Measurements from ENCODE around the gene DPP7. TPM values are rescaled to one million over a fixed set of nuclear protein-coding genes. Genes with fewer than 3 reads are reported as not detected.

The DPP7 gene
- total RNA-seq, 2 experiments from 2014 or later: 271 to 321 TPM

DNA sequence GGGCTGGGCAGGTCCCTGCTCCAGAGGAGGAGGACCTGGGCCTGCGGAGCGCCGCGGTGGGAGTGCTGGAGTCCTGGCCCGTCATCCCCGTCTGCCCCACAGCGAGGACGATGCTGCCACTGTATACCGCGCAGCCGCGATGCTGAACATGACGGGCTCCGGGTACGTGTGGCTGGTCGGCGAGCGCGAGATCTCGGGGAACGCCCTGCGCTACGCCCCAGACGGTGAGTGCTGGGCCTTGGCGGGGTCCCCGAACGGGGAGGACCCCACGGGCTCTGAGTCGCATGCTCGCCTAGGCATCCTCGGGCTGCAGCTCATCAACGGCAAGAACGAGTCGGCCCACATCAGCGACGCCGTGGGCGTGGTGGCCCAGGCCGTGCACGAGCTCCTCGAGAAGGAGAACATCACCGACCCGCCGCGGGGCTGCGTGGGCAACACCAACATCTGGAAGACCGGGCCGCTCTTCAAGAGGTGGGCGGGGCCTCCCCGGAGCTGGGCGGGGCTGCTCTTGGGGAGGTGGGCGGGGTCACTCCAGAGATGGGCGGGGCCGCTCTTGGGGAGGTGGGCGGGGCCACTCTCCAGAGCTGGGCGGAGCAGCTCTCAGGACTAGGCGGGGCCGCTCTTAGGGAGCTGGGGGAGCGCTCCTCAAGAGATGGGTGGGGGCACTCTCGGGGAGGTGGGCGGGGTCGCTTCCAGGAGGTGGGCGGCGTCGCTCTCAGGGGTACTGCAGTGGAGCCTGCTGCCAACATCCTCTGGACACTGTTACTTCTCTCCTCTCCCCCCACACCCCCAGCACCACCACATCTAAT is 42.2 kb upstream of the DPP7 start:
- no peaks in the 10 kb centered on the region for H3K36me3 Mint-ChIP-seq
- H3K9me3 Mint-ChIP-seq (ENCODE audit: low read depth): no peaks in the 10 kb centered on the region
- DNase-seq (peak; percentile 67), ATAC-seq (peak; percentile 70)
- CTCF ChIA-PET: interaction anchor here (0.6 to 1.8 kb wide), 3 partner anchors 11 to 89 kb away, joined by 3 to 5 read pairs (median 5); partner anchors contain the start of gene SSNA1
- H3K27ac Mint-ChIP-seq: no peak overlapping the region
- peaks cover 38% of the 10 kb centered on the region for H3K27me3 Mint-ChIP-seq
- peaks cover 13% of the 10 kb centered on the region for H3K4me1 Mint-ChIP-seq
- H3K4me3 Mint-ChIP-seq: peak overlapping the region; percentile 49

DNA sequence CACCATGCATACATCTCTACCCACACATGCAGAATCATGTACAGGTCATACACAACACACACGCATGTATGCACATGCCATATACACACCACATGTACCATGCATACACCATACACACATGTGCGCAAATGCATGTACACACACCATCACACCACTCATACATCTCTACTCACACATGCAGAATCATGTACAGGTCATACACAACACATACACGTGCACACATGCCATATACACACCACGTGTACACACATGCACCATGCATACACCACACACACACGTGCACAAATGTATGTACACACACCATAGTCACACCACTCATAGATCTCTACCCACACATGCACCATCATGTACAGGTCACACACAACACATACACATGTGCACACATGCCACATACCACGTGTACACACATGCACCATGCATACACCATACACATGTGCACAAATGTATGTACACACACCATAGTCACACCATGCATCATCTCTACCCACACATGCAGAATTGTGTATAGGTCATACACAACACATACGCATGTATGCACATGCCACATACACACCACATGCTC is 38.4 kb upstream of the DPP7 start:
- CTCF ChIA-PET: no interaction called here
- H3K4me1 Mint-ChIP-seq: peaks cover 2% of the 10 kb centered on the region
- H3K27me3 Mint-ChIP-seq: peaks cover 11% of the 10 kb centered on the region
- no peak overlapping the region for H3K27ac Mint-ChIP-seq
- no peak overlapping the region for H3K4me3 Mint-ChIP-seq
- no peak for DNase-seq
- H3K36me3 Mint-ChIP-seq: no peaks in the 10 kb centered on the region
- no peak for ATAC-seq
- no peaks in the 10 kb centered on the region for H3K9me3 Mint-ChIP-seq (ENCODE audit: low read depth)

DNA sequence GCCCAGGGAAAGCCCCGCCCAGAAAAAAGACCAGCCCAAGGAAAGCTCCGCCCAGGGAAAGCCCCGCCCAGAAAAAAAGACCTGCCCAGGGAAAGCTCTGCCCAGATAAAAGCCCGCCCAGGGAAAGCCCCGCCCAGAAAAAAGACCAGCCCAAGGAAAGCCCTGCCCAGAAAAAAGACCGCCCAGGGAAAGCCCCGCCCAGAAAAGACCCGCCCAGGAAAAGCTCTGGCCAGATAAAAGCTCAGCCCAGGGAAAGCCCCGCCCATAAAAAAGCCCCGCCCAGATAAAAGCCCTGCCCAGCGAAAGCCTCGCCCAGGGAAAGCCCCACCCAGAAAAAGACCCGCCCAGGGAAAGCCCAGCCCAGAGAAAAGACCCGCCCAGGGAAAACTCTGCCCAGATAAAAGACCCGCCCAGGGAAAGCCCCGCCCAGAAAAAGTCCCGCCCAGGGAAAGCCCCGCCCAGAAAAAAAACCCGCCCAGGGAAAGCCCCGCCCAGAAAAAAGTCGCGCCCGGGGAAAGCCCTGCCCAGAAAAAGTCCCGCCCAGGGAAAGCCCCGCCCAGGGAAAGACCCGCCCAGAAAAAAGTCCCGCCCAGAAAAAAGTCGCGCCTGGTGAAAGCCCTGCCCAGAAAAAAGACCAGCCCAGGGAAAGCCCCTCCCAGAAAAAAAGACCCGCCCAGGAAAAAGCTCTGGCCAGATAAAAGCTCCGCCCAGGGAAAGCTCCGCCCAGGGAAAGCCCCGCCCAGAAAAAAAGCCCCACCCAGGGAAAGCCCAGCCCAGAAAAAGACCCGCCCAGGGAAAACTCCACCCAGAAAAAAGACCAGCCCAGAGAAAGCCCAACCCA is 36.3 kb upstream of the DPP7 start:
- Mint-ChIP-seq H3K9me3 (ENCODE audit: low read depth) (no peaks in the 10 kb centered on the region), H3K4me1 (no peaks in the 10 kb centered on the region), H3K27me3 (peaks cover 7% of the 10 kb centered on the region), H3K27ac (no peak overlapping the region), H3K36me3 (no peaks in the 10 kb centered on the region), H3K4me3 (no peak overlapping the region)
- DNase-seq: peak; percentile 75
- ATAC-seq: peak; percentile 47
- CTCF ChIA-PET: interaction anchor here (0.7 to 0.8 kb wide), 3 partner anchors 24 to 86 kb away, joined by 3 read pairs; no protein-coding TSS in a partner anchor

DNA sequence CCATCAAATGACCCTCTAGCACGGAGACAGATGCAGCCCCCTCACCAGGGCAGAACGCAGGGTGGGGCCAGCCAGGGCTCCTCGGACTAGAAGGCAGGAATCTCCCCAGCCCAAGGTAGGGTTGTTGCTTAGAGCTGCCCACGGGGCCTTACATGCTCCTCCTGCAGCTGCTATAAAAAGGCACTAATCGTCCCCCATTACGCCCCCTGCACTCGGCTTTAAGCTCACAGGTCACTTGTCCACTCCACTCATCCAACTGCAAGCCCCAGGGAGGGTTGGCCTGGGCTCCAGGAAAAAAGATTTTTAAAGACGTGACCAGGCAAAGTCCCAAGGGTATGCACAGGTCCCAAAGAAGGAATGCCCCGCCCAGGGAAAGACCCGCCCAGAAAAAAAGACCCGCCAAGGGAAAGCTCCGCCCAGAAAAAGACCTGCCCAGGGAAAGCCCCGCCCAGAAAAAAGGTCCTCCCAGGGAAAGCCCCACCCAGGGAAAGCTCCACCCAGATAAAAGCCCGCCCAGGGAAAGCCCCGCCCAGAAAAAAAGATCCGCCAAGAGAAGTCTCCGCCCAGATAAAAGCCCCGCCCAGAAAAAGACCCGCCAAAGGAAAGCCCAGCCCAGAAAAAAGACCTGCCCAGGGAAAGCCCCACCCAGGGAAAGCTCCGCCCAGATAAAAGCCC is 35.5 kb upstream of the DPP7 start:
- CTCF ChIA-PET: interaction anchor here (0.8 to 1.0 kb wide), 2 partner anchors 26 to 87 kb away, joined by 3 read pairs; no protein-coding TSS in a partner anchor
- Mint-ChIP-seq H3K36me3 (no peaks in the 10 kb centered on the region), H3K27me3 (peaks cover 4% of the 10 kb centered on the region), H3K4me3 (no peak overlapping the region), H3K4me1 (no peaks in the 10 kb centered on the region), H3K27ac (no peak overlapping the region), H3K9me3 (ENCODE audit: low read depth) (no peaks in the 10 kb centered on the region)
- ATAC-seq (no peak), DNase-seq (peak; percentile 64)

DNA sequence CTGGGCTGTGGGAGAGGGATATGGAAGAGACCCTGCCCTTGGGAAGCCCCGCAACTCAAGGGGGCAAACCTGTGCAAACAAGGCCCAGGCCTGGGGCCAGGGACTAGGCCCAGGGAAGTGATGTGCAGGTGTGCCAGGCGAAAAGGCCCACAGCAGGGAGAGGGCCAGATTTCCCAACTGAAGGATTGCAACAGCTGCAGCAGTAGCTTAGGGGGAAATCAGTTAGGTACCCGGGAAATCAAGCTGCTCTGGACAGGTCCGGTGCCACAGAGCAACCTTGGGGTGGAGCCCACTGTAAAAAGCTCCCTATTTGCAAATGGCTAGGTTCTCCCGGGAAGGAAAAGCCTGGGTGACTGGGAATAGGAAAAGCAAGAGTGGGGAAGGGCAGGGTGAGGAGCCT is 34.8 kb upstream of the DPP7 start:
- CTCF ChIA-PET: interaction anchor here (1.0 kb wide), 1 partner anchor 26 kb away, joined by 3 read pairs; no protein-coding TSS in a partner anchor
- Mint-ChIP-seq H3K4me1 (no peaks in the 10 kb centered on the region), H3K9me3 (ENCODE audit: low read depth) (no peaks in the 10 kb centered on the region), H3K36me3 (no peaks in the 10 kb centered on the region), H3K27ac (no peak overlapping the region), H3K4me3 (no peak overlapping the region), H3K27me3 (no peaks in the 10 kb centered on the region)
- ATAC-seq: no peak
- no peak for DNase-seq

DNA sequence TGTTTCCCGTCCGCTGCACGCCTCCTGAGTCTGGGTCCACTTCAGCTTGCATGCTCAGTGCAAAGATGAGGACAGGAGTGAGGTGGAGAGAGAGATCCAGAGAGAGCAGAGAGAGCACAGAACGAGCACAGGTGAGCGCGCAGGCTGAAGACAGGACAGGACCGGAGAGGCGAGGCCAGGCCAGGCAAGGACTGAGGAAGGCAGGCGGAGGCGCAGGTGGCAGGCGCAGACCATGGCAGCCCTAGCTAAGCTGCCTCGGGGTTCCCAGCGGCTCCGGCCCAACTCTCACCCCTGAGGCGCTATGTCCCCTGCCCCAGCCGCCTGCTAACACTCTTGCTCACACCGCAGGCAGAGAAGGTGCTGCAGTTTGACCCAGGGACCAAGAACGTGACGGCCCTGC is 34.1 kb upstream of the DPP7 start:
- Mint-ChIP-seq H3K9me3 (ENCODE audit: low read depth) (no peaks in the 10 kb centered on the region), H3K4me3 (no peak overlapping the region), H3K27ac (no peak overlapping the region), H3K4me1 (no peaks in the 10 kb centered on the region), H3K27me3 (no peaks in the 10 kb centered on the region), H3K36me3 (no peaks in the 10 kb centered on the region)
- ATAC-seq: no peak
- CTCF ChIA-PET: no interaction called here
- DNase-seq: no peak

DNA sequence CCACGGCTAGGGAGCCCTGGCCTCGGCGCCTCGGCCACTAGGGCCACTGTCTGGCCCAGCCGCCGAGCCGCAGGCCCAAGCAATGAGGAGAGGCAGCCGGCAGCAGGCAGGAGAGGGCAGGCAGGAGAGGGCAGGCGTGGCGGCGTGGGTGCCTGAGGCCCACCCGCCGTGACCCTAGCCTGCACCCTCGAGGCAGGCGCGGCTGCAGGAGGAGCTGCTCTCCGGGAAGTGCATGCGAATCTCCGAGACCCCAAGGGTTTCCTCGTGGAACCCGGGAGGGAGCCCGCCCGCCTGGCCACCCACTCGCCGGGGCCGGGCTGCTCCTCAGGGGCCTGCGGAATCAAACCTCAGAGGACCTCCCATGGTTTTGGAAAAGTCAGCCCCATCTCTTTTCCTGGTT is 33.7 kb upstream of the DPP7 start:
- no peak overlapping the region for H3K27ac Mint-ChIP-seq
- no peaks in the 10 kb centered on the region for H3K9me3 Mint-ChIP-seq (ENCODE audit: low read depth)
- ATAC-seq (no peak), DNase-seq (no peak)
- CTCF ChIA-PET: no interaction called here
- H3K4me3 Mint-ChIP-seq: no peak overlapping the region
- H3K4me1 Mint-ChIP-seq: no peaks in the 10 kb centered on the region
- H3K36me3 Mint-ChIP-seq: no peaks in the 10 kb centered on the region
- no peaks in the 10 kb centered on the region for H3K27me3 Mint-ChIP-seq

DNA sequence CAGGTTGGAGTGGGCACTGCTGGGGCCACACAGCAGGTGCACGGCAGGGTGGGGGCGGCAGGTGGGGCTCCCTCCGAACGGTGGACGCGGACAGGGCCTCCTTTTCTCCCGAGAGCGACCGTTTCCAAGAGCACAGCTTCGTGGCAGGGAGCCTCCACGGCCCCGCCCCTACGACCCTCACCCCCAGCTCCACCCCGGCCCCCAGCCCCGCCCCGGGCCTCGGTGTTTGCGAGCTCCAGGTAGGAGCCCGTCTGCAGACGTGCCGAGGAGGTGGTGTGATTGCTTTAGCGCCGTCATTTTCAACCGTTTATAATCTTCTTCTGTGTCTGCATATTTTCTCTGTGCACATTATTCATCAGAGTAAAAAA is 33.2 kb upstream of the DPP7 start:
- ATAC-seq (no peak), DNase-seq (no peak)
- no peak overlapping the region for H3K4me3 Mint-ChIP-seq

DNA sequence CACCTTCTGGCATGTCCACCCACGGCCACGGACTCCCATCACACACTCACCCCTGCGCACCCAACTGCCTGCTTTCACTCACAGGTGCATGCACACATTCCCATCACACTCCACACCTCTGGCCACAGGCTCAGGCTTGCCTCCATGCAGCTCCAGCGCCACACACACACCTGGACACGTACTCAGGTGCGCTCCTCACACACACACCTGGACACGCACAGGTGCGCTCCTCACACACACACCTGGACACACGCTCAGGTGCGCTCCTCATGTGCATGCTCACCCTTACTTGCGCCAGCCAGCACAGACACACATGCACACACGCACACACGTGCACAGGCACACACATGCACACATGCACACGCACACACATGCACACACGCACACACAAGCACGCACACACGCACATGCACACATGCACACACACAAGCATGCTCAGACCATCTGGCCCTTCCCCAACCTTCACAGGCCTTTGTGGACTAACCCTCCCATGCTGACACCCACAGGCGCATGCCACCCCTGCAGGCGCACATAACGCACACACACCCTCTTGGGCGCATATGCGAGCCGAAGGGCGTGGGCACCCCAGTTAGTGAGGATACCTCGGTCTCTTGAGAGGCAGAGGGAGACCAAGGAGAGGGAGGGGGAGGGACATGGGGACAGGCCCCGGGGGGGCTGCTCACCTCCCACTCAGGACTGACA is 32.7 kb upstream of the DPP7 start:
- Mint-ChIP-seq H3K27me3 (peaks cover 3% of the 10 kb centered on the region), H3K36me3 (no peaks in the 10 kb centered on the region), H3K27ac (no peak overlapping the region), H3K4me3 (no peak overlapping the region), H3K4me1 (no peaks in the 10 kb centered on the region), H3K9me3 (ENCODE audit: low read depth) (no peaks in the 10 kb centered on the region)
- no peak for ATAC-seq
- DNase-seq: no peak
- CTCF ChIA-PET: no interaction called here

More for the DNA sequence above, 33.2 kb upstream of the DPP7 start:
- Mint-ChIP-seq H3K36me3 (no peaks in the 10 kb centered on the region), H3K27me3 (no peaks in the 10 kb centered on the region), H3K27ac (no peak overlapping the region), H3K9me3 (ENCODE audit: low read depth) (no peaks in the 10 kb centered on the region), H3K4me1 (no peaks in the 10 kb centered on the region)
- CTCF ChIA-PET: no interaction called here

DNA sequence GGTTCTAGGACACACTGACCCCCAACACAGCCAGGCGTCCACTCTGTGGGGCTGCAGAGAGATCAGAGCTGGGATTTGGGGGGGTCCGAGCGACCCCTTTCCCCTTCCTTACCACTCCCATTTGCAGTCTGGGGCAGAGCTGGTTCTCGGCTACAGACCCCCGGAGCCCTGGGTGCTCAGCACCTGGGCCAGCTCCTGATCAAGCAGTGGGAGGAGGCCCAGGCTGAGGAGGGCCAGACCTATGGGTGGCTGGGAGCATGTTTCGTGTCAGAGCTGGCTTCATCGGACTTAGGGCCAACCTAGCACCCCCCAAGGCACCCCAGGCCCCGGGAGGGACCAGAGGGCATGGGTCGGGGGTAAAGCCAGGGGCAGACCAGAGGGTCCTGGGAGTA is 32.0 kb upstream of the DPP7 start:
- peaks cover 7% of the 10 kb centered on the region for H3K27me3 Mint-ChIP-seq
- no peaks in the 10 kb centered on the region for H3K36me3 Mint-ChIP-seq
- CTCF ChIA-PET: interaction anchor here (1.0 kb wide), 1 partner anchor 11 kb away, joined by 3 read pairs; no protein-coding TSS in a partner anchor
- no peaks in the 10 kb centered on the region for H3K4me1 Mint-ChIP-seq
- ATAC-seq (no peak), DNase-seq (no peak)
- H3K9me3 Mint-ChIP-seq (ENCODE audit: low read depth): no peaks in the 10 kb centered on the region
- no peak overlapping the region for H3K27ac Mint-ChIP-seq
- H3K4me3 Mint-ChIP-seq: no peak overlapping the region

DNA sequence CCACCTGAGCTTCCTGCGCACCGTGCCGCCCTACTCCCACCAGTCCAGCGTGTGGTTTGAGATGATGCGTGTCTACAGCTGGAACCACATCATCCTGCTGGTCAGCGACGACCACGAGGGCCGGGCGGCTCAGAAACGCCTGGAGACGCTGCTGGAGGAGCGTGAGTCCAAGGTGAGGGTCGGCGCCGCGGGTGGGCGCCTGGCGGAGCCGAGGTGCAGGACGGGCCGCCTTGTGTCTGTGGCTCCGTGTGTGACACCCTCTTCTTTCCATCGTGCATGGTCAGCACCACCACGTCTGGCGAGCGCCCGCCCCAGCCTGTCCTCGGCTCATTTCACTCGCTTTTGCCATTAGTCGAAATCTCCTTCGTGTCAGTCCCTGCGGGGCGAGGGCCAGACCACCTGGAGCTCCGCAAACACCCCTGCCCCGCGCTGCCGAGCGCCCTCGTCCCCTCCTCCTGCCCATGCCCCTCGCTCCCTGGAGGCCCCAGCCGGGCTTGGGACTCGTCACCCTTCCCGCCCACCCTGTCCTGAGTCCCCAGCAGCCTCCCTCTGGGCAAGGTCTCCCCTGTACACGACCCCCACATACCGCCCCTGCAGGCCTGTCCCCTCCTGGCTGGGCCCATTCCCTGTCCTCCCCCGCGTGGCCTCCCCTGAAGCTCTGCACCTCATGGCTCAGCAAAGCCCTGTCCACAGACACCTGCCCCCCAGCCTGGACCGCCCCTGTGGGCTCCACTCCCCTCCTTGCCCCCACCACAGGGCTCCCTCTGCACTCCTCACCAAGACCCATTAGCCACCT is 31.4 kb upstream of the DPP7 start:
- H3K27ac Mint-ChIP-seq: no peak overlapping the region
- peaks cover 13% of the 10 kb centered on the region for H3K27me3 Mint-ChIP-seq
- H3K4me1 Mint-ChIP-seq: no peaks in the 10 kb centered on the region
- no peaks in the 10 kb centered on the region for H3K9me3 Mint-ChIP-seq (ENCODE audit: low read depth)
- DNase-seq (no peak), ATAC-seq (no peak)
- no peaks in the 10 kb centered on the region for H3K36me3 Mint-ChIP-seq
- H3K4me3 Mint-ChIP-seq: no peak overlapping the region
- CTCF ChIA-PET: interaction anchor here (1.0 kb wide), 1 partner anchor 12 kb away, joined by 3 read pairs; no protein-coding TSS in a partner anchor

DNA sequence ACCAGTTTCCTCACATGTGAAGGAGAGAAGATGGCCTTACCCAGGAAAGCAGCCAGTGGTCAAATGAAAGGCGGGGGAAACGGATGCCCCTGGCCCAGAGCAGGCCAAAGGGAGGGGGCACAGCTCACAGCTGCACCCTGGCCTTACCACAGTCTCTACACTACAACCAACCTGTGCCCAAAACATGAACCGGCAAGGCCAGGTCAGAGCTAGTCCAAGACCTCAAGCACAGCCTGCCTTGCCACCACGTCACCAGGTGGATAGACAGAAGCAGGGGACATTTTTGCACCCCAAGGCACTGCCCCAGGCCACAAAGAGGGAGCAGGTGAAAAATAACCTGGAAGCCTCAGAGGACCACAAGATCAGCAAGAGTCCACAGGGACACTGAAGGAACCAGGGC is 28.9 kb upstream of the DPP7 start:
- Mint-ChIP-seq H3K9me3 (ENCODE audit: low read depth) (no peaks in the 10 kb centered on the region), H3K4me1 (peaks cover 2% of the 10 kb centered on the region), H3K27me3 (peaks cover 32% of the 10 kb centered on the region), H3K4me3 (no peak overlapping the region), H3K27ac (no peak overlapping the region), H3K36me3 (no peaks in the 10 kb centered on the region)
- no peak for ATAC-seq
- CTCF ChIA-PET: no interaction called here
- DNase-seq: no peak
